NCI-H1105 treated with DMSO at 0.1 percent for 48 hours (cell line): ENCODE measurements around the gene RNU1-1.
"Not testable (repeated sequence)": the region's sequence is repeated elsewhere in the genome, so short reads cannot be mapped to it uniquely, and the experiment has no call there.

Source experiments
- DNase-seq: peaks from one replicate; lab custom pipeline; 2025; lab: John Stamatoyannopoulos, UW

The RNU1-1 gene

GRCh38 chr1:16521679-16522078, 7.6 kb upstream of the RNU1-1 start:
- DNase-seq = not testable (repeated sequence)

- DNase-seq = no peak
Observed at GRCh38 chr1:16521288-16521583, 7.2 kb upstream of the RNU1-1 start.

- DNase-seq = not testable (repeated sequence)
Observed at GRCh38 chr1:16520435-16521287, 6.6 kb upstream of the RNU1-1 start.

- not testable (repeated sequence) for DNase-seq
Observed at GRCh38 chr1:16519255-16519951, 5.3 kb upstream of the RNU1-1 start.

- not testable (repeated sequence) for DNase-seq
Observed at GRCh38 chr1:16518913-16519254, 4.8 kb upstream of the RNU1-1 start.

GRCh38 chr1:16516694-16517410, 2.8 kb upstream of the RNU1-1 start:
- not testable (repeated sequence) for DNase-seq

- DNase-seq = peak; percentile 98
Observed at GRCh38 chr1:16513412-16514106, 526 bp downstream of the RNU1-1 start.

- peak; percentile 36 for DNase-seq
Observed at GRCh38 chr1:16512624-16513411, 1.3 kb downstream of the RNU1-1 start.

- not testable (repeated sequence) for DNase-seq
Observed at GRCh38 chr1:16511926-16512325, 2.2 kb downstream of the RNU1-1 start.

GRCh38 chr1:16508861-16509445, 5.1 kb downstream of the RNU1-1 start:
- not testable (repeated sequence) for DNase-seq

- not testable (repeated sequence) for DNase-seq
Observed at GRCh38 chr1:16506364-16507136, 7.5 kb downstream of the RNU1-1 start.

- DNase-seq = not testable (repeated sequence)
Observed at GRCh38 chr1:16505870-16506269, 8.2 kb downstream of the RNU1-1 start.

GRCh38 chr1:16503494-16503893, 10.6 kb downstream of the RNU1-1 start:
- DNase-seq = no peak

GRCh38 chr1:16501446-16501845, 12.6 kb downstream of the RNU1-1 start:
- not testable (repeated sequence) for DNase-seq

GRCh38 chr1:16500975-16501374, 13.1 kb downstream of the RNU1-1 start:
- DNase-seq = not testable (repeated sequence)

- DNase-seq = not testable (repeated sequence)
Observed at GRCh38 chr1:16500466-16500865, 13.6 kb downstream of the RNU1-1 start.

GRCh38 chr1:16498573-16499413, 15.3 kb downstream of the RNU1-1 start:
- DNase-seq = peak; percentile 88

GRCh38 chr1:16498047-16498446, 16.0 kb downstream of the RNU1-1 start:
- not testable (repeated sequence) for DNase-seq

- not testable (repeated sequence) for DNase-seq
Observed at GRCh38 chr1:16497474-16497904, 16.6 kb downstream of the RNU1-1 start.
